HCT116 (cell line): ENCODE measurements around the gene TMEM14B. TPM values are rescaled to one million over a fixed set of nuclear protein-coding genes. Genes with fewer than 3 reads are reported as not detected.

Experiments
- ATAC-seq: fragments of 200-7000 bp; cut with Tn5 transposase; 2 replicates; pipeline ENCODE4 v1.9.1; 2020; ENCODE audit warnings: mild to moderate bottlenecking, moderate library complexity
- BruUV-seq: library from RNA; stranded (reverse); fragments of 400-500 nt; replicated peaks from 2 replicates; lab custom pipeline; 2021; lab: Mats Ljungman, UMichigan
- CTCF ChIA-PET: fragments of 300-600 bp; sonication (Branson Sonifier 250); formaldehyde crosslinking; loops from one replicate; lab custom pipeline; 2021; ENCODE audit warnings: antibody characterized with exemption; lab: Charles Lee
- POLR2A ChIA-PET: fragments of 300-600, 350-600 bp; sonication (Branson Sonifier 250); formaldehyde crosslinking; loops from one replicate; lab custom pipeline; 2021; ENCODE audit warnings: antibody characterized with exemption; lab: Charles Lee
- RAD21 ChIA-PET, 2 experiments: fragments of 300-600 bp; sonication (Branson Sonifier 250); formaldehyde crosslinking; loops; one replicate each; lab custom pipeline; 2023; ENCODE audit warnings: low total read pairs in 2 of 2; ENCODE audit not compliant: uncharacterized antibody in 2 of 2, unreplicated experiment in 2 of 2, low non-redundant PET in 1 of 2; lab: Charles Lee
- DNase-seq: peaks from one replicate; pipeline ENCODE4 v3.0.0-alpha.2; 2010; ENCODE audit warnings: low read depth, low spot score
- H2AFZ ChIP-seq: fragments of 200-600 bp; shearing (Covaris generic), sonication (generic); 2 replicates; pipeline ENCODE4 v1.6.1; 2017; ENCODE audit warnings: low read depth, mixed run types, mixed read lengths, antibody characterized with exemption, low read length; ENCODE audit not compliant: poor library complexity, severe bottlenecking
- H3K27ac ChIP-seq: 2 replicates; pipeline ENCODE4 v1.5.1; 2012; ENCODE audit warnings: low read depth, low read length
- H3K27me3 ChIP-seq: fragments of 200-600 bp; sonication (generic); 2 replicates; pipeline ENCODE4 v1.6.1; 2016; ENCODE audit warnings: mixed run types, low read length, mixed read lengths; ENCODE audit not compliant: insufficient read depth
- H3K36me3 ChIP-seq, 2 experiments: fragments of 200-500 bp in 1 of 2; fragments of 200-600 bp in 1 of 2; sonication (Bioruptor generic) in 1 of 2; sonication (generic) in 1 of 2; 2 replicates each; pipeline versions ENCODE4 v1.5.1 to v1.6.1; 2014 to 2016; ENCODE audit warnings: low read length in 2 of 2, inconsistent platforms in 1 of 2, mixed read lengths in 1 of 2, mixed run types in 1 of 2; ENCODE audit not compliant: insufficient read depth in 2 of 2, control insufficient read depth in 1 of 2
- H3K4me1 ChIP-seq, 2 experiments: fragments of 200-600 bp in 1 of 2; sonication (generic) in 1 of 2; 2 replicates each; pipeline versions ENCODE4 v1.5.1 to v1.6.1; 2012 to 2017; ENCODE audit warnings: low read length in 2 of 2, inconsistent platforms in 1 of 2, mild to moderate bottlenecking in 1 of 2, mixed read lengths in 1 of 2, mixed run types in 1 of 2, moderate library complexity in 1 of 2; ENCODE audit not compliant: insufficient read depth in 2 of 2, control insufficient read depth in 1 of 2
- H3K4me2 ChIP-seq: fragments of 200-600 bp; sonication (generic); 2 replicates; pipeline ENCODE4 v1.6.1; 2017; ENCODE audit warnings: mixed run types, low read length, mixed read lengths
- H3K4me3 ChIP-seq, 2 experiments: fragments of 200-600 bp in 1 of 2; sonication (generic) in 1 of 2; replicated peaks in 1 of 2; 2 replicates each; pipeline ENCODE4 v1.5.1; 2011 to 2016; ENCODE audit warnings: low read length in 2 of 2, control low read depth in 1 of 2, low read depth in 1 of 2, mild to moderate bottlenecking in 1 of 2, mixed read lengths in 1 of 2, mixed run types in 1 of 2
- H3K79me2 ChIP-seq: fragments of 200-600 bp; sonication (generic); 2 replicates; pipeline ENCODE4 v1.6.1; 2017; ENCODE audit warnings: mild to moderate bottlenecking, mixed run types, low read length, moderate library complexity, mixed read lengths; ENCODE audit not compliant: insufficient read depth
- H3K9ac ChIP-seq: fragments of 200-600 bp; sonication (generic); 2 replicates; pipeline ENCODE4 v1.6.1; 2016; ENCODE audit warnings: low read length, mixed read lengths
- H3K9me2 ChIP-seq: fragments of 200-600 bp; sonication (generic), shearing (Covaris generic); 2 replicates; pipeline ENCODE4 v1.6.1; 2017; ENCODE audit warnings: mixed run types, mild to moderate bottlenecking, moderate library complexity; ENCODE audit not compliant: insufficient read depth
- H3K9me3 ChIP-seq, 2 experiments: fragments of 200-500 bp in 1 of 2; fragments of 200-600 bp in 1 of 2; sonication (Bioruptor generic) in 1 of 2; sonication (generic) in 1 of 2; 2 replicates each; pipeline ENCODE4 v1.6.1; 2014 to 2017; ENCODE audit warnings: low read length in 2 of 2, mixed read lengths in 2 of 2, inconsistent platforms in 1 of 2, low read depth in 1 of 2, mild to moderate bottlenecking in 1 of 2, mixed run types in 1 of 2, moderate library complexity in 1 of 2; ENCODE audit not compliant: control insufficient read depth in 1 of 2, insufficient read depth in 1 of 2
- H4K20me1 ChIP-seq: fragments of 200-600 bp; sonication (generic), shearing (Covaris generic); 2 replicates; pipeline ENCODE4 v1.6.1; 2017; ENCODE audit warnings: mixed run types, mild to moderate bottlenecking, moderate library complexity; ENCODE audit not compliant: insufficient read depth
- ATF3 ChIP-seq: IDR thresholded peaks from 2 replicates; pipeline ENCODE4 v1.6.1; 2012
- CTCF ChIP-seq, 3 experiments: fragments of 200-600 bp in 1 of 3; sonication (generic) in 1 of 3; IDR thresholded peaks in 2 of 3; conservative IDR thresholded peaks in 1 of 3; 2 replicates each; pipeline ENCODE4 v1.5.1; 2012 to 2017; ENCODE audit warnings: low read depth in 2 of 3, low read length in 2 of 3, antibody characterized with exemption in 1 of 3, borderline replicate concordance in 1 of 3, control low read depth in 1 of 3, mild to moderate bottlenecking in 1 of 3, mixed read lengths in 1 of 3, mixed run types in 1 of 3, moderate library complexity in 1 of 3; ENCODE audit not compliant: insufficient read depth in 1 of 3
- ELF1 ChIP-seq: IDR thresholded peaks from 2 replicates; pipeline ENCODE4 v1.6.1; 2012; ENCODE audit warnings: low read depth, borderline replicate concordance
- EZH2 ChIP-seq: fragments of 200-600 bp; sonication (generic); IDR thresholded peaks from 2 replicates; pipeline ENCODE4 v1.6.1; 2017; ENCODE audit warnings: antibody characterized with exemption, mixed run types
- EZH2phosphoT487 ChIP-seq: fragments of 200-600 bp; IDR thresholded peaks from 2 replicates; pipeline ENCODE4 v1.6.1; 2018; ENCODE audit warnings: antibody characterized with exemption, borderline replicate concordance
- FOSL1 ChIP-seq: IDR thresholded peaks from 2 replicates; pipeline ENCODE4 v1.6.1; 2012; ENCODE audit warnings: low read depth
- POLR2A ChIP-seq: IDR thresholded peaks from 2 replicates; pipeline ENCODE4 v1.7.0; 2011; ENCODE audit warnings: borderline replicate concordance; ENCODE audit not compliant: insufficient read depth, insufficient read length; ENCODE audit errors: extremely low read depth
- POLR2AphosphoS5 ChIP-seq: IDR thresholded peaks from 2 replicates; pipeline ENCODE4 v1.6.1; 2011; ENCODE audit warnings: mild to moderate bottlenecking, low read depth, low read length, moderate library complexity
- RAD21 ChIP-seq: IDR thresholded peaks from 2 replicates; pipeline ENCODE4 v1.6.1; 2012; ENCODE audit warnings: low read depth, mild to moderate bottlenecking
- SIN3A ChIP-seq: IDR thresholded peaks from 2 replicates; pipeline ENCODE4 v1.6.1; 2012; ENCODE audit warnings: low read depth
- SP1 ChIP-seq: IDR thresholded peaks from 2 replicates; pipeline ENCODE4 v1.6.1; 2012; ENCODE audit warnings: low read depth
- TCF7L2 ChIP-seq: IDR thresholded peaks from 2 replicates; pipeline ENCODE4 v1.7.0; 2011; ENCODE audit warnings: borderline replicate concordance, inconsistent platforms; ENCODE audit not compliant: insufficient read depth, insufficient read length; ENCODE audit errors: extremely low read depth
- YY1 ChIP-seq: IDR thresholded peaks from 2 replicates; pipeline ENCODE4 v1.6.1; 2011; ENCODE audit warnings: low read length, low read depth, moderate library complexity, mild to moderate bottlenecking; ENCODE audit not compliant: insufficient replicate concordance; ENCODE audit errors: extremely low read depth
- ZBTB33 ChIP-seq: IDR thresholded peaks from 2 replicates; pipeline ENCODE4 v1.6.1; 2011; ENCODE audit warnings: mild to moderate bottlenecking, low read length, moderate library complexity; ENCODE audit not compliant: insufficient replicate concordance; ENCODE audit errors: extremely low read depth
- ZFX ChIP-seq: fragments of 450-650 bp; IDR thresholded peaks from 2 replicates; pipeline ENCODE4 v1.6.1; 2017
- ZNF274 ChIP-seq: fragments of 200-500 bp; sonication (Bioruptor generic); IDR thresholded peaks from 2 replicates; pipeline ENCODE4 v1.6.1; 2014; ENCODE audit warnings: mild to moderate bottlenecking, low read depth, low read length, inconsistent platforms
- intact Hi-C: fragments of 100-400 bp; cut with micrococcal nuclease; formaldehyde crosslinking; loops from 2 replicates; pipeline ENCODE4 v1.10.0; 2022
- total RNA-seq: library from RNA; stranded (reverse); gene quantifications from one replicate; pipeline ENCODE4 v1.2.1, GENCODE V29; 2021; ENCODE audit not compliant: unreplicated experiment
- TF ChIP-seq, protein P1 (sequence below): IDR thresholded peaks from 2 replicates; pipeline ENCODE4 v1.6.1; 2012; ENCODE audit warnings: low read depth

Gene TMEM14B
- total RNA-seq, 1 experiment from 2014 or later, result 83.6 TPM

DNA sequence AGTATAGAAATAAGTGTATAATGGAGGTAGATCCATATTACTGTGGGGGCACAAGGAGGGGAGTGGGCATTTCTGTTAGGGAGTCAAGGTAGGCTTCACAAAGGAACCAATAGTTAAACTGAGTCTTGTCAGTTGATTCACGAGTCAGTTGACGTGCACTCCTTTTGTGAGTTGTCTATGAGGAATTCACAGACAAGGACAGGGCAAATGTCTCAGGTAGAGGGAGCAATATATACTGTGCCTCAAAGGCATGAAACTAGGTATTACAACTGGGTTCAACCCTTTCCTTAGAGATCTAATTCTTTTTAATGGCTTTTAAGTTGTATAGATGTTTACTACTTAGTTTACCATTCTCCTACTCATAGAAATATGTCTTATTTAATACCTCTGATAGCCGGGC is 13.7 kb upstream of the TMEM14B start:
- POLR2A ChIA-PET, result no interaction called here
- CTCF ChIA-PET, result no interaction called here

More for the DNA sequence above, 13.7 kb upstream of the TMEM14B start:
- Histone ChIP-seq H3K9me3 (no peaks in the 10 kb centered on the region), H2AFZ (no peak overlapping the region), H3K4me1 (peaks cover 20 to 25% of the 10 kb centered on the region in 2 experiments), H3K4me3 (peak overlapping the region in 1 of 2 experiments; percentile 22; a peak in 1 of 4 replicates), H3K27ac (no peak overlapping the region), H3K27me3 (no peaks in the 10 kb centered on the region), H3K79me2 (no peaks in the 10 kb centered on the region), H3K36me3 (peaks cover 7 to 15% of the 10 kb centered on the region in 2 experiments; a peak in 3 of 4 replicates), H3K9me2 (no peaks in the 10 kb centered on the region), H3K9ac (no peak overlapping the region), H4K20me1 (no peaks in the 10 kb centered on the region), H3K4me2 (peak overlapping the region; percentile 71)
- ATAC-seq (peak; percentile 43), DNase-seq (no peak)
- intact Hi-C loops, result no loop called here
- BruUV-seq, result no TSS peak
- TF ChIP-seq ZFX (no peak), ZBTB33 (no peak), RAD21 (no peak), TCF7L2 (no peak), EZH2 (no peak), SIN3A (no peak), ZNF274 (no peak), EZH2phosphoT487 (no peak), ELF1 (no peak), SP1 (no peak), YY1 (no peak), FOSL1 (no peak), POLR2AphosphoS5 (no peak), POLR2A (no peak), ATF3 (no peak), CTCF (IDR thresholded peaks at IDR 0.05 in 2 of 3, conservative IDR thresholded peaks at IDR 0.05 in 1 of 3; ENCODE audit: borderline replicate concordance in 1 of 3, insufficient read depth in 1 of 3, low read depth in 2 of 3, low read length in 2 of 3) (no peak)
- TF ChIP-seq, protein P1, sequence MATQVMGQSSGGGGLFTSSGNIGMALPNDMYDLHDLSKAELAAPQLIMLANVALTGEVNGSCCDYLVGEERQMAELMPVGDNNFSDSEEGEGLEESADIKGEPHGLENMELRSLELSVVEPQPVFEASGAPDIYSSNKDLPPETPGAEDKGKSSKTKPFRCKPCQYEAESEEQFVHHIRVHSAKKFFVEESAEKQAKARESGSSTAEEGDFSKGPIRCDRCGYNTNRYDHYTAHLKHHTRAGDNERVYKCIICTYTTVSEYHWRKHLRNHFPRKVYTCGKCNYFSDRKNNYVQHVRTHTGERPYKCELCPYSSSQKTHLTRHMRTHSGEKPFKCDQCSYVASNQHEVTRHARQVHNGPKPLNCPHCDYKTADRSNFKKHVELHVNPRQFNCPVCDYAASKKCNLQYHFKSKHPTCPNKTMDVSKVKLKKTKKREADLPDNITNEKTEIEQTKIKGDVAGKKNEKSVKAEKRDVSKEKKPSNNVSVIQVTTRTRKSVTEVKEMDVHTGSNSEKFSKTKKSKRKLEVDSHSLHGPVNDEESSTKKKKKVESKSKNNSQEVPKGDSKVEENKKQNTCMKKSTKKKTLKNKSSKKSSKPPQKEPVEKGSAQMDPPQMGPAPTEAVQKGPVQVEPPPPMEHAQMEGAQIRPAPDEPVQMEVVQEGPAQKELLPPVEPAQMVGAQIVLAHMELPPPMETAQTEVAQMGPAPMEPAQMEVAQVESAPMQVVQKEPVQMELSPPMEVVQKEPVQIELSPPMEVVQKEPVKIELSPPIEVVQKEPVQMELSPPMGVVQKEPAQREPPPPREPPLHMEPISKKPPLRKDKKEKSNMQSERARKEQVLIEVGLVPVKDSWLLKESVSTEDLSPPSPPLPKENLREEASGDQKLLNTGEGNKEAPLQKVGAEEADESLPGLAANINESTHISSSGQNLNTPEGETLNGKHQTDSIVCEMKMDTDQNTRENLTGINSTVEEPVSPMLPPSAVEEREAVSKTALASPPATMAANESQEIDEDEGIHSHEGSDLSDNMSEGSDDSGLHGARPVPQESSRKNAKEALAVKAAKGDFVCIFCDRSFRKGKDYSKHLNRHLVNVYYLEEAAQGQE, result no peak
- RAD21 ChIA-PET, result no interaction called here
